Uterus (tissue), 2 donors: ENCODE data around the gene SERGEF.

Experiments used
- CTCF ChIP-seq, 4 experiments: fragments of 200-600 bp in 2 of 4; fragments of 450-650 bp in 2 of 4; sonication (generic) in 2 of 4; IDR thresholded peaks; one replicate each; pipeline ENCODE4 v1.5.1; 2016 to 2019; ENCODE audit warnings: antibody characterized with exemption in 4 of 4, mild to moderate bottlenecking in 2 of 4, moderate library complexity in 1 of 4
- POLR2A ChIP-seq, 2 donors: fragments of 450-650 bp; IDR thresholded peaks; one replicate each; pipeline ENCODE4 v1.6.1; 2016; ENCODE audit warnings: antibody characterized with exemption in 2 of 2, mild to moderate bottlenecking in 1 of 2, moderate library complexity in 1 of 2

GRCh38 chr11:17793642-17794170 is 219.1 kb downstream of the SERGEF start:
- no peak for TF ChIP-seq CTCF (IDR thresholded peaks at IDR 0.05)
- no peak for TF ChIP-seq POLR2A (IDR thresholded peaks at IDR 0.05)
